Measurements from ENCODE around the gene ABCG1.
A peak's percentile ranks its signal among the peaks of the same experiment; 100 is the strongest.

ABCG1 gene

GRCh38 chr21:42208036-42208435 lies 10.9 kb upstream of the ABCG1 start:
- Histone ChIP-seq H3K4me1 (peaks cover 0 to 36% (median 0%) of the 10 kb centered on the region in 10 experiments; a peak in 6 of 20 replicates), H3K9ac (peak overlapping the region in 1 of 11 experiments; percentile 35; a peak in 1 of 22 replicates), H3K4me2 (peak overlapping the region in 2 of 11 experiments; percentile 67 to 70; a peak in 4 of 22 replicates), H3K4me3 (no peak overlapping the region), H3K36me3 (no peaks in the 10 kb centered on the region), H3K27ac (peak overlapping the region in 2 of 11 experiments; percentile 15 to 21; a peak in 2 of 22 replicates), H4K20me1 (no peaks in the 10 kb centered on the region), H3K9me3 (replicated peaks in 1 of 11) (no peaks in the 10 kb centered on the region), H3K27me3 (no peaks in the 10 kb centered on the region)
- TF ChIP-seq Cebpa-rat (IDR thresholded peaks at IDR 0.05): no peak

DNA sequence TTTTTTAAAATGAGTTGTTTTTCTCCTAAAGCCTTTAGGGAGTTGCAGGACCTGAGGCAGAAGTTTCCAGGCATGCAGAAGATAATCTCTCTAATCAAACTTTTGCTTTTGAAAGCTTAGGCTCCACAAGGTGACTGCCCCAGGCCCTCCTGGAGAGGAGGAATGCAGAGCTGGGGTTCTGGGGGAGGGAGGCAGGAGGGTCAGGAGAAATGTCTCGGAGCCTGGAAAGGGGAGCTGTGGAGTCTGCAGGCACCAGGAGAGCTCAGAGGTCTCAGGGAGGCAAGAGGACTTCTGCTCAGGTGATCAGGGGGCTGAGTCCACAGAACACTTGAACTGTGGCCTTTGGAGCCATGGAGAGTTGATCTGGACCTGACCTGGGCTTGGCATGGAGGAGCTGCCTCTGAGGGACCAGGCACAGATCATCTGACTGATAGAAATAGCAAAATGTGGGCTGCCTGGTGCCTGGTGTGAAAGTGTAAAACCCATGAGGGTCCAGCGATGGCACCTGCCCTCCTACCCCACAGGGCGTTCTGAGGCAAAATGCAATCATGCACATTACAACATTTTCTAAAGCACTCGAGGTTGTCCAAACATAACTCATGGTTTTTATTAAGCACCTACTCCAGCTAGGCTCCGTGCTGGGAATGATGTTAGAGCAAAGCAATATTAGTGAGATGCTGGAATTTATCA lies 10.0 kb upstream of the ABCG1 start:
- H3K27me3 ChIP-seq: no peaks in the 10 kb centered on the region
- peak overlapping the region in 1 of 11 experiments; percentile 70; a peak in 1 of 22 replicates for H3K4me2 ChIP-seq
- no peak for TF ChIP-seq Cebpa-rat (IDR thresholded peaks at IDR 0.05)
- no peak overlapping the region for H3K9ac ChIP-seq
- no peaks in the 10 kb centered on the region for H3K36me3 ChIP-seq
- H3K27ac ChIP-seq: no peak overlapping the region
- no peak overlapping the region for H3K4me3 ChIP-seq
- no peaks in the 10 kb centered on the region for H4K20me1 ChIP-seq
- H3K4me1 ChIP-seq: peaks cover 0 to 36% (median 0%) of the 10 kb centered on the region in 10 experiments; a peak in 6 of 20 replicates
- H3K9me3 ChIP-seq (replicated peaks in 1 of 11): no peaks in the 10 kb centered on the region

GRCh38 chr21:42209801-42210479 lies 9.0 kb upstream of the ABCG1 start:
- Histone ChIP-seq H3K36me3 (no peaks in the 10 kb centered on the region), H3K4me3 (no peak overlapping the region), H3K4me2 (peak overlapping the region in 3 of 11 experiments; percentile 24 to 48 (median 39); a peak in 5 of 22 replicates), H3K27ac (no peak overlapping the region), H3K9ac (no peak overlapping the region), H4K20me1 (no peaks in the 10 kb centered on the region), H3K27me3 (no peaks in the 10 kb centered on the region), H3K9me3 (replicated peaks in 1 of 11) (peaks cover 0 to 2% (median 0%) of the 10 kb centered on the region in 11 experiments; a peak in 5 of 22 replicates), H3K4me1 (peaks cover 0 to 33% (median 0%) of the 10 kb centered on the region in 10 experiments; a peak in 6 of 20 replicates)
- no peak for TF ChIP-seq Cebpa-rat (IDR thresholded peaks at IDR 0.05)

- no peak overlapping the region for H3K9ac ChIP-seq
- H3K27me3 ChIP-seq: no peaks in the 10 kb centered on the region
- H3K27ac ChIP-seq: no peak overlapping the region
- no peaks in the 10 kb centered on the region for H4K20me1 ChIP-seq
- no peak for TF ChIP-seq Cebpa-rat (IDR thresholded peaks at IDR 0.05)
- H3K36me3 ChIP-seq: no peaks in the 10 kb centered on the region; a peak in 1 of 22 replicates
- H3K4me3 ChIP-seq: no peak overlapping the region
- H3K9me3 ChIP-seq (replicated peaks in 1 of 11): peaks cover 10 to 25% (median 23%) of the 10 kb centered on the region in 11 experiments
- H3K4me1 ChIP-seq: peaks cover 0 to 28% (median 0%) of the 10 kb centered on the region in 10 experiments; a peak in 6 of 20 replicates
- peak overlapping the region in 1 of 11 experiments; percentile 6; a peak in 1 of 22 replicates for H3K4me2 ChIP-seq
Observed at GRCh38 chr21:42212266-42212665, 6.7 kb upstream of the ABCG1 start.

- no peak overlapping the region for H3K4me2 ChIP-seq
- H3K27ac ChIP-seq: no peak overlapping the region
- no peak overlapping the region for H3K9ac ChIP-seq
- no peaks in the 10 kb centered on the region for H3K27me3 ChIP-seq
- peaks cover 10 to 26% (median 23%) of the 10 kb centered on the region in 11 experiments for H3K9me3 ChIP-seq (replicated peaks in 1 of 11)
- no peak for TF ChIP-seq Cebpa-rat (IDR thresholded peaks at IDR 0.05)
- H3K4me3 ChIP-seq: no peak overlapping the region
- no peaks in the 10 kb centered on the region; a peak in 1 of 22 replicates for H3K36me3 ChIP-seq
- H4K20me1 ChIP-seq: no peaks in the 10 kb centered on the region; a peak in 1 of 22 replicates
- peaks cover 0 to 21% (median 2%) of the 10 kb centered on the region in 10 experiments; a peak in 10 of 20 replicates for H3K4me1 ChIP-seq
Observed at GRCh38 chr21:42213082-42213774, 5.7 kb upstream of the ABCG1 start.

- H3K4me2 ChIP-seq: no peak overlapping the region
- H3K36me3 ChIP-seq: no peaks in the 10 kb centered on the region; a peak in 1 of 22 replicates
- no peak overlapping the region for H3K4me3 ChIP-seq
- no peak for TF ChIP-seq Cebpa-rat (IDR thresholded peaks at IDR 0.05)
- H3K9ac ChIP-seq: no peak overlapping the region
- H3K9me3 ChIP-seq (replicated peaks in 1 of 11): peaks cover 10 to 26% (median 23%) of the 10 kb centered on the region in 11 experiments
- peaks cover 0 to 12% (median 9%) of the 10 kb centered on the region in 10 experiments; a peak in 12 of 20 replicates for H3K4me1 ChIP-seq
- H3K27ac ChIP-seq: no peak overlapping the region
- H3K27me3 ChIP-seq: peaks cover 0 to 4% (median 0%) of the 10 kb centered on the region in 11 experiments; a peak in 3 of 22 replicates
- no peaks in the 10 kb centered on the region; a peak in 1 of 22 replicates for H4K20me1 ChIP-seq
Observed at GRCh38 chr21:42214081-42214750, 4.7 kb upstream of the ABCG1 start.

GRCh38 chr21:42214921-42215320 lies 4.0 kb upstream of the ABCG1 start:
- H3K4me2 ChIP-seq: no peak overlapping the region
- no peak overlapping the region for H3K27ac ChIP-seq
- H3K36me3 ChIP-seq: no peaks in the 10 kb centered on the region; a peak in 1 of 22 replicates
- H4K20me1 ChIP-seq: no peaks in the 10 kb centered on the region; a peak in 1 of 22 replicates
- H3K4me1 ChIP-seq: peaks cover 0 to 9% (median 6%) of the 10 kb centered on the region in 10 experiments; a peak in 13 of 20 replicates
- H3K9ac ChIP-seq: no peak overlapping the region
- peaks cover 10 to 26% (median 23%) of the 10 kb centered on the region in 11 experiments for H3K9me3 ChIP-seq (replicated peaks in 1 of 11)
- TF ChIP-seq Cebpa-rat (IDR thresholded peaks at IDR 0.05): no peak
- no peak overlapping the region for H3K4me3 ChIP-seq
- H3K27me3 ChIP-seq: peaks cover 0 to 4% (median 0%) of the 10 kb centered on the region in 11 experiments; a peak in 3 of 22 replicates

Measured in BLaER1 treated with 17β-estradiol and CSF1 and Interleukin-3, amounts not matched to agents 10 nM and 100 nM (cell line).